Measurements from ENCODE around the gene CLEC2B.

DNA sequence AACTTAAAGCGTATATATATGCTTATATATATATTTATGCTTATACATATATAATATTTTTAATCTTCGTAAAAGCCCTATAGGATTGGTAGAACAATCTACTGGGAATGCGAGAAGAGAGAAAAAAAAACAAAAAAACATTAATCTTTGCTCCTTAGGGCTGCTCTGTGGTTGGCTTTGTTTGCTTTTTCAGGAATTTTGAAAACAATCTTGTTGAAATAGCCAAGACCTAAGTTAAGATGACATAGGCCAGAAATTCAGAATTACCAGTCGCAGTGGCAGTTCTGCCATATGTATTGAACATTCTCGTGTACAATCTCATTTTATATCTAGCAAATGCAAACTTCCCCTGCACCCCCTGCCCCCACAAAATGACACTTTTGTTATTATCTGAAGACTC lies 12.8 kb upstream of the CLEC2B start:
- TF ChIP-seq NRF1 (IDR thresholded peaks at IDR 0.05; ENCODE audit: low read depth, low read length) = no peak
- TF ChIP-seq, protein P1, sequence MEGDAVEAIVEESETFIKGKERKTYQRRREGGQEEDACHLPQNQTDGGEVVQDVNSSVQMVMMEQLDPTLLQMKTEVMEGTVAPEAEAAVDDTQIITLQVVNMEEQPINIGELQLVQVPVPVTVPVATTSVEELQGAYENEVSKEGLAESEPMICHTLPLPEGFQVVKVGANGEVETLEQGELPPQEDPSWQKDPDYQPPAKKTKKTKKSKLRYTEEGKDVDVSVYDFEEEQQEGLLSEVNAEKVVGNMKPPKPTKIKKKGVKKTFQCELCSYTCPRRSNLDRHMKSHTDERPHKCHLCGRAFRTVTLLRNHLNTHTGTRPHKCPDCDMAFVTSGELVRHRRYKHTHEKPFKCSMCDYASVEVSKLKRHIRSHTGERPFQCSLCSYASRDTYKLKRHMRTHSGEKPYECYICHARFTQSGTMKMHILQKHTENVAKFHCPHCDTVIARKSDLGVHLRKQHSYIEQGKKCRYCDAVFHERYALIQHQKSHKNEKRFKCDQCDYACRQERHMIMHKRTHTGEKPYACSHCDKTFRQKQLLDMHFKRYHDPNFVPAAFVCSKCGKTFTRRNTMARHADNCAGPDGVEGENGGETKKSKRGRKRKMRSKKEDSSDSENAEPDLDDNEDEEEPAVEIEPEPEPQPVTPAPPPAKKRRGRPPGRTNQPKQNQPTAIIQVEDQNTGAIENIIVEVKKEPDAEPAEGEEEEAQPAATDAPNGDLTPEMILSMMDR (IDR thresholded peaks at IDR 0.05) = no peak
- no peak for TF ChIP-seq CHD2 (IDR thresholded peaks at IDR 0.05; ENCODE audit: low read length, partially characterized antibody)

Data from SK-N-SH (cell line).